ENCODE data around the gene ACR.

The ACR gene

DNA sequence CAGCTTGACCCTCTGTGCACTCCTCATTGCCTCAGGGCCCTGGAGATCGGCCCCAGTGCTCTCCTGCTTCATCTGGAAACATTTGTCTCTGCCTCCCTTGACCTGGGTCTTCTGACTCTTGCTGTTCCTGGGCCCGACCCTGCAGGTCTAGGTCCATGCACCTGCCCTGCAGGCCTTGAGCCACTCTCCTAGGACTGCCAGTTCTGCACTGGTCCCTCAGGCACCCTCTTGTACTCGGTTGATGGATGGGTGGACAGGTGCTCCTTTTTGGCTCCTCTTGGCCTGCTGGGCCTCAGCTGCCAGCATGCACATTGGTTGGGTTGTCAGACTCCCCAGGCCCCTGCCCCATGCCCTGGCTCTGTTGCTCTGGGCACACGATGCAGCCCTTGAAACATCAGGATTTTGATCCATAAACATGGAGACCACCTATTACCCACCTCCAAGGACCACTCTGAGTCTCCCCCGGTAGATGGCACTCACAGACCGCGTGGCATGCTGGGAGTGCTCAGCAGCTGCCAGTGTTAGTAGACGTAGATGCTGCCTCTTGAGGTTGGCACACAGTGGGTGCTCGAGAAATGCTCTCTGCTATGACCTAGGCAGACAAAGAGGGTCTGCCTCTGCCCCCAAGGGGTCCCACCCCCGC lies 20.2 kb upstream of the ACR start:
- no peak for DNase-seq

DNA sequence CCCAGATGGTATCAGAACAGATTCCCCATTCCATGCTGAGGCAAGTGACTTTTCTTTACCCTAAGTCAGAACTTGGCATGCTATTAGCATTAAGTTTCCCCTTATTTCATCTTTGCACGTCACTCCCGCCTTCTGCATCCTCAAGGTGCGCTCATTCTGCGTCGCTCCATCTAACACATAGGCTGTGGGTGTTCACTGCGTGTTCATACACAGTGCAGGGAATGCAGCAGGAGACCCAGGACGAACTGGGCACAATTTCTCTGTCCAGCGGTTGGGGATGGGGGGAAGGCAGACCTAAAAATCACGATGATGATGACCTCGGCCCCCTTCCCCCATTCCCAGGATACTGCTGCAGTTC lies 19.7 kb upstream of the ACR start:
- no peak for DNase-seq

- DNase-seq, result no peak
Measured at GRCh38 chr22:50719814-50720300, 18.1 kb upstream of the ACR start.

DNA sequence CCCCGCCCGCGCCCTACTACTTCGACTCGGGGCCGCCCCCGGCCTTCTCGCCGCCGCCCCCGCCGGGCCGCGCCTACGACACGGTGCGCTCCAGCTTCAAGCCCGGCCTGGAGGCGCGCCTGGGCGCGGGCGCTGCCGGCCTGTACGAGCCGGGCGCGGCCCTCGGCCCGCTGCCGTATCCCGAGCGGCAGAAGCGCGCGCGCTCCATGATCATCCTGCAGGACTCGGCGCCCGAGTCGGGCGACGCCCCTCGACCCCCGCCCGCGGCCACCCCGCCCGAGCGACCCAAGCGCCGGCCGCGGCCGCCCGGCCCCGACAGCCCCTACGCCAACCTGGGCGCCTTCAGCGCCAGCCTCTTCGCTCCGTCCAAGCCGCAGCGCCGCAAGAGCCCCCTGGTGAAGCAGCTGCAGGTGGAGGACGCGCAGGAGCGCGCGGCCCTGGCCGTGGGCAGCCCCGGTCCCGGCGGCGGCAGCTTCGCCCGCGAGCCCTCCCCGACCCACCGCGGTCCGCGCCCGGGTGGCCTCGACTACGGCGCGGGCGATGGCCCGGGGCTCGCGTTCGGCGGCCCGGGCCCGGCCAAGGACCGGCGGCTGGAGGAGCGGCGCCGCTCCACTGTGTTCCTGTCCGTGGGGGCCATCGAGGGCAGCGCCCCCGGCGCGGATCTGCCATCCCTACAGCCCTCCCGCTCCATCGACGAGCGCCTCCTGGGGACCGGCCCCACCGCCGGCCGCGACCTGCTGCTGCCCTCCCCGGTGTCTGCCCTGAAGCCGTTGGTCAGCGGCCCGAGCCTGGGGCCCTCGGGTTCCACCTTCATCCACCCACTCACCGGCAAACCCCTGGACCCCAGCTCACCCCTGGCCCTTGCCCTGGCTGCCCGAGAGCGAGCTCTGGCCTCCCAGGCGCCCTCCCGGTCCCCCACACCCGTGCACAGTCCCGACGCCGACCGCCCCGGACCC lies 17.4 kb upstream of the ACR start:
- DNase-seq, result no peak

DNA sequence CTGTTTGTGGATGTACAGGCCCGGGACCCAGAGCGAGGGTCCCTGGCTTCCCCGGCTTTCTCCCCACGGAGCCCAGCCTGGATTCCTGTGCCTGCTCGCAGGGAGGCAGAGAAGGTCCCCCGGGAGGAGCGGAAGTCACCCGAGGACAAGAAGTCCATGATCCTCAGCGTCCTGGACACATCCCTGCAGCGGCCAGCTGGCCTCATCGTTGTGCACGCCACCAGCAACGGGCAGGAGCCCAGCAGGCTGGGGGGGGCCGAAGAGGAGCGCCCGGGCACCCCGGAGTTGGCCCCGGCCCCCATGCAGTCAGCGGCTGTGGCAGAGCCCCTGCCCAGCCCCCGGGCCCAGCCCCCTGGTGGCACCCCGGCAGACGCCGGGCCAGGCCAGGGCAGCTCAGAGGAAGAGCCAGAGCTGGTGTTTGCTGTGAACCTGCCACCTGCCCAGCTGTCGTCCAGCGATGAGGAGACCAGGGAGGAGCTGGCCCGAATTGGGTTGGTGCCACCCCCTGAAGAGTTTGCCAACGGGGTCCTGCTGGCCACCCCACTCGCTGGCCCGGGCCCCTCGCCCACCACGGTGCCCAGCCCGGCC lies 16.7 kb upstream of the ACR start:
- DNase-seq, result no peak

DNA sequence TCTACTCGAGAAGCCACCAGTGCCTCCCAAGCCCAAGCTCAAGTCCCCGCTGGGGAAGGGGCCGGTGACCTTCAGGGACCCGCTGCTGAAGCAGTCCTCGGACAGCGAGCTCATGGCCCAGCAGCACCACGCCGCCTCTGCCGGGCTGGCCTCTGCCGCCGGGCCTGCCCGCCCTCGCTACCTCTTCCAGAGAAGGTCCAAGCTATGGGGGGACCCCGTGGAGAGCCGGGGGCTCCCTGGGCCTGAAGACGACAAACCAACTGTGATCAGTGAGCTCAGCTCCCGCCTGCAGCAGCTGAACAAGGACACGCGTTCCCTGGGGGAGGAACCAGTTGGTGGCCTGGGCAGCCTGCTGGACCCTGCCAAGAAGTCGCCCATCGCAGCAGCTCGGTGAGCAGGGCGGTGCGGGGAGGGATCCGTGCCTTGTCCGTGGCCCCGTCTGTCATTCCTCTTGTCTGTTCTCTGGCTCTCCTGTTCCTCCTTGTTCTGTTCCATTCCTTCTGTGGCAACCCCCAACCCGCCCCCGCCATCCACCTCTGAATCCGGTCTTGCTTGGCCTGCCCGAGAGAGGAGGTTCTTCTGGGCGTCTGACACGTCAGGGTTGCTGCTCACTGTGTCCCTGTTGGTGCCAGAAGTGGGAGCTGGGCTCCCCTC lies 15.8 kb upstream of the ACR start:
- DNase-seq, result no peak

DNA sequence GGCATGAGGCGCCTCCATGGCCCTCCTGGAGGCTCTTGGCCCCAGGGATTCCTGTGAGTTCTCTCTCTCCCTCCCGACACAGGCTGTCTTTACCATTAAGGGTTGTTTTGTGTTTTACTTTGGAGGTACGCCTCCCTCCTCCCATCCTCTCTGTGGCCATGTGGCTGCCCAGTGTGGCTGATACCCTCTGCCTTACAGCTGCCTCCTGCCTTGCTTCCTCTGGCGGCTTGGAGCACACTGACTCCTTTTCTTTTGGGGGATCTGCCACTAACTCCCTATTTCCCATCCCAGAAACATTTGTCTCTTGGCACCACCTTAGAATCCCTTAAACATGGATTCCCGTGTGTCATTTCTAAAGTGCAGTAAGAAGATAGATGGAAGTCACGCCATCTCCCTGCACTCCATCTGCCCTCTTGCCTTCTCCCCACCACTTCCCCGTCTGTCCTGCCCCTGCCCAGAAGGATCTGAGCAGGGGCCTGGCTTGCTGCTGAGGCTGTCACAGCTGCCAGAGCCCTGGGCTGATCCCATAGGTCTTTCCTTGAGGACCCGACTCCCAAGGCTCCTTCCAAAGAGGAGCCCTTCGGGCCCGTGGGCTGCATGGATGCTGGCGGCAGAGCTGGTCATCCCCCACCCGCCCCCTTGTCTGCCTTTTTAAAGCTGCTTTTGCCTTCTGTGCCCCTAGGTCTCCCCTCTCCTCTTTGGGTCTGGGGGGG lies 15.1 kb upstream of the ACR start:
- DNase-seq, result no peak

- no peak for DNase-seq
Measured at GRCh38 chr22:50723991-50724390, 14.0 kb upstream of the ACR start.

GRCh38 chr22:50724616-50725015 lies 13.4 kb upstream of the ACR start:
- DNase-seq, result no peak

GRCh38 chr22:50725597-50725996 lies 12.4 kb upstream of the ACR start:
- no peak for DNase-seq

DNA sequence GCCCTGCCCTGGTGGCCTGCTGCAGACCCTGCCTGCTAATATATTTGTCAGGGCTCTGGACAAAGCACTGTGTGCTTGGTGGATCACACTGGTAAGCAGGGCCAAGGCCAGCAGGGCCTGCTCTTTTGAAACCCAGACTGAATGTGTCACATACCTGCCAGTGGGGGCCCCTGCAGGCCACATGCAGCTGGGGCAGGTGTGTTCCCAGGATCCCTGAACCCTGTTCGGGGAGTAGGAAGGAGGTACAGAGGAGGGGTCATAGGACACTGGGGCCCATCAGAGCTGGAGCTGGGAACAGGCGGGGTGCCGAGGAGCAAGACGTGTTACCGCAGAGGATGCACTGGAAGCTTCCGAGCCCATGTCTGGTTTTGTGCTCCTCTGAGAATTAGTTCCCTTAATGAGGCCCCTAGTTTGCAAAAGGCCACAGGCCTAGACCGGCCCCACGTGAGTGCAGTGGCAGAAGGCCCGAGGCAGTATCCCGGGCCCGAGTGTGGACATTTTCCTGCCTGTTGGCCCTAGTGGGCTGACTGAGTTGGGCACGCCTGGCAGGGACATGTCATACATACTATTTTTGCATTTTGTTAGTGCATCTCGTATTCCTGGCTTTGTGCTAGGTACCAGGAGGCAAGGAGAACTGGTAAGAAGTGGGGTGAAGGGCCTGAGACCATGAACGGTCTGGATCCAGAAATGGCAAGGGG lies 11.2 kb upstream of the ACR start:
- DNase-seq, result no peak

DNA sequence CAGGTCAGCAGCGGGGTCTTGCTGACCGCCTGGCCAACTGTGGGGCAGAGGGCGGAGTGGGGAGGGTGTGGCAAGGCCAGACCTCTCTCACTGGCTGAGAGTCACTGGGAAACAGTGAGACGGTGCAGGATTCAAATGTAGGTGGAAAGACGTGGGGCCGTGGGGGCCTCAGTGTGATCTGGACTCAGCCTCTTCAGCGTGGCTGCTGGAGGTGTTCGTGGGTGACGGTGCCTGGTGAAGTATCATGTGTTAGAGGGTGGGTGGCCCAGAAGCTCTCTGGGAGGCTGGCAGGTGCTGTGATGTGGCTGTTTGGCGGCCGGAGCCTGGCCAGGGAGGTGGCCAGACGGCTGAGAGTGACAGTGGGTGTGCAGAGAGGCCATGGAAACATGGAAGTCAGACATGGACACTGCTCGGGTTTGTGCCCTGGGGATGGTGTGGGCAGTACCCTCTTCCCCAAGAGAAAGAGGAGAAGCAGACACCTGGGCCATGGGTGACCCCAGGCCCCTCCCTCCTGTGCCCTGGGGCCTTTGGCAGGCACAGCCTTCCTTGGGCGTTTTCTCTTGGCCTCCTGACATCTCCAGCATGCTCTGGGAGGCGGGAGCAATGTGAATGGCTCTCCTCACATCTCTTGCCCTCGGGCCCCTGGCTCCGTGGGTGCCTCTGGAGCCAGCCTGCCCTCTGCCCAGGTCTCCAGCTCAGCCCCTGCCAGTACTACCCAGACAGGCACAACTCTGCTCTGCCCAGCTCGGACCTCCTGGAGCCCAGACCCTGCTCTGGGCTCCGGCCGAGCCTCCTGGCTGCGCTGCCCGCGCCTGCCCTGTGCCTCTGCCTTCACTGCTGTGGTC lies 10.1 kb upstream of the ACR start:
- DNase-seq, result no peak

DNA sequence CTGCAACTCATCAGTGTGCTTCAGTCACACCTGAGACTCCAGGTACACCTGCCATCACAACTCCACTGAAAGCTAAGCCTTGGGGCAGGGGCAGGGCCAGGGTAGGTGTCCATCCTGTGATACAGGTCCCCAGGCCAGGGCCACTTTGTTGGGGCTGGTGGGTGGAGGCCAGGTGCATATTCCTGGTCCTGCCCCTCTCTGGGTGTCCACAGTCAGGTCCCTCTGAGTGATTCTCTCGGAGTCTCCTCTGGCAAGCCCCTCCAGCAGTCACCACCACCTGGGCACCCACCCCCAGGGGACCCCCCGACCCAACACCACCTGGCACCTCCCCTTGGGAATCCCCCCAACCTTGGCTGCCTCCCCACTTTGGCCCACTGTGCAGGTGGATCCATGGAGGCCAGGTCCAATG lies 9.5 kb upstream of the ACR start:
- DNase-seq, result no peak

GRCh38 chr22:50729391-50730012 lies 8.5 kb upstream of the ACR start:
- DNase-seq, result peak; percentile 38

- DNase-seq, result no peak
Measured at GRCh38 chr22:50730013-50730891, 7.8 kb upstream of the ACR start.

- no peak for DNase-seq
Measured at GRCh38 chr22:50730941-50731661, 6.9 kb upstream of the ACR start.

DNA sequence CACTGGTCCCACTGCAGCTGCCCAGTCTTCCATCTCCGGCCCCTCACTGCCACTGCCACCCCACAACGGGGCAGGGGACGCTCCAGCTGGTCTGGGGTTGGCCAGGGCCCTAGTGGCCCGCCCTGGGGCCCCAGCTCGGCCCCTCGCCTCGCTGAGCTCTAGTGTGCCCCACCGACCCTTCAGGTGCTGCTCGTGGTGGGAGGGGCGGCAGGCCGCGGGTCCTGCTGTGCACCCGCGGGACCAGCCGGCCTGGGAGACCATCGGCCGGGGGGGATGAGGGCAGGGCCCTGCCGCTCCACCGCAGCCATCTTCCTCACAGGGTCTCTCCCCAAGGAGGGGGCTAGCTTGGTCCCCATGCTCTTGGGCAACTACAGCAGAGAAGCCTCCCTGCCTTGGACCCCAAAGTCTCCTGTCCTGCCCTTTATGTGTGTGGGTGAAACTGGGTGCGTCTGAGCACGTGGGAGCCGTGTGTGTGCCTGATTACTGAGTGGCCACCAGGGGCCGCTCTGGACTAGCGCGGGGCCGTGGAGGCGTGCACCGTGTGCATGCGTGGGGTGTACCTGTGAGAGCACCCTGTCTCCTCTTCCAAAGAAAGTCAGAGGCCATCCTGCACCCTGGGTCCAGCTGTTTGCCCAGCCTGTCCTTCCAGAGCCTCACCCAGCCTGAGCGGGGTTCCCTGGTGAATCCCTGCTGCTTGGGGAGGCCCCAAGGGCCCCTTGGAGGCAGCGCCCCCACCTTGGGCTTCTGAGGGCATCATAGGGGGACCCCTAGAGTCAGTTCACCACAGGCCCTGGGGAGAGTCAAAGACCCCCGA lies 6.0 kb upstream of the ACR start:
- DNase-seq, result no peak

- no peak for DNase-seq
Measured at GRCh38 chr22:50732681-50733080, 5.3 kb upstream of the ACR start.

All from DMS79 (cell line).